GM21786 (cell line): ENCODE data around the gene SH3BGR.

ENCODE experiments used
- ATAC-seq: cut with Tn5 transposase; IDR thresholded peaks from one replicate; pipeline ENCODE4 v1.9.1; 2021; ENCODE audit not compliant: unreplicated experiment

The SH3BGR gene

DNA sequence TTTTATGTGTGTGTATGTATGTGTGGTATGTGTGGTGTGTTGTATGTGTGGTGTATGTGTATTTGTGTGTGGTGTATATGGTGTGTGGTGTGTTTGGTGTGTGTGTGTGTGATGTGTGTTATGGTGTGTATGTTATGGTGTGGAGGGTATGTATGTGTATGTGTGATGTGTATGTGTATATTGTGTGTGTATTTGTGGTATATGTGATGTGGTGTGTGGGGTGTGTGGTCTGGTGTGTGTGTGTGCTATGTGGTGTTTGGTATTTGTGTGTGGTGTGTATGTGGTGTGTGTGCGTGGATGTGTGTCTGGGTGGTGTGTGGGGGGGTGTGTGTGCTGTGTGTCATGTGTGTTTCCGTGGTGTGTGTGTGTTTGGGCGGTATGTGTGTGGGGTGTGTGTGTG is 59.3 kb downstream of the SH3BGR start:
- ATAC-seq, result no peak

GRCh38 chr21:39513735-39514134 is 62.0 kb downstream of the SH3BGR start:
- no peak for ATAC-seq

- ATAC-seq, result no peak
Observed at GRCh38 chr21:39515684-39516472, 64.1 kb downstream of the SH3BGR start.

DNA sequence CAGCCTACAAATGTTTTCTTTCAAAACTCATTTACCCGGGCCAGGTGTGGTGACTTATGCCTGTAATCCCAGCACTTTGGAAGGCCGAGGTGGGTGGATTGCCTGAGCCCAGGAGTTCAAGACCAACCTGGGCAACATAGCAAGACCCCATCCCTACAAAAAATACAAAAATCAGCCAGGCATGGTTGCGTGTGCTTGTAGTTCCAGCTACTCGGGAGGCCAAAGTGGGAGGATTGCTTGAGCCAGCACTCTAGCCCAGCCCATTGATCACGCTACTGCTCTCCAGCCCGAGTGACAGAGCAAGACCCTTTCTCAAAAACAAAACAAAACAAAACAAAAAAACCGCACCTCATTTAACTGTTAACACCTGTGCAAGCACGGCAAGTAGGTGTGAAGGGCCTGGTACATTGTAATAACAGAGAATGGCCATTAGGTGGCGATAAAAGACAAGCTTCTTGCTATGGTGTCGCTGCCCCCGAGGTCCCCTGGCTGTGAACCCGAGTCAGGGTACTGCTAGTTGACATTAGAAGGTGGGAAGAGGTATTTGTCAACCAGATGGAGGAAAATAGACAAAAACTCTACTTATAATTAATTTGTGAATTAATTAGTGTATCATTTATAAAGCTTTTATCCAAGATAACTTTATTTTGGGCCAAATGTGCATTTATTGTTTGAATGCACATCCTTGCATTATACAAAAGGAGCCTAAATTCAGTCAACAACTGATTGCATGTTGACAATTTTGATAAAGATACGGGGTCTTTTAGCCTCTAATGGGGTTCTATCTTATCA is 66.5 kb downstream of the SH3BGR start:
- peak; percentile 78 for ATAC-seq

DNA sequence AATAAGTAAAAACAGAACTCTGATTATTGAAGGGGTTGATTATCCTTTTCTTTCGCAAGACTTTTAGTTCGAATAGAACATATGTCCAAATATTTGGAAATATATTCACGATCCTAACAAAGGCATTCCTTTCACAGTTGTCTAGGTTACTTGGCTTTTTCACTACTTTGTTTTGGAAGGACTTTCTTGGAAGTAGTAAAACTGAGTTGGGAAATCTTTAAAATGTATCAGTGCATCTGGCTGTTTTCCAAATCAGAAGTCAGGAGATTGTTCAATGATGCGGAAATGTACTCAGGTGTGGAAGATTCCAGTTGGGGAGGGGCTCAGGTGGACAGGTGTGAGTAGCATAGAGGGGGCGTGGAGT is 67.1 kb downstream of the SH3BGR start:
- ATAC-seq, result no peak

GRCh38 chr21:39519835-39520234 is 68.1 kb downstream of the SH3BGR start:
- ATAC-seq, result no peak

DNA sequence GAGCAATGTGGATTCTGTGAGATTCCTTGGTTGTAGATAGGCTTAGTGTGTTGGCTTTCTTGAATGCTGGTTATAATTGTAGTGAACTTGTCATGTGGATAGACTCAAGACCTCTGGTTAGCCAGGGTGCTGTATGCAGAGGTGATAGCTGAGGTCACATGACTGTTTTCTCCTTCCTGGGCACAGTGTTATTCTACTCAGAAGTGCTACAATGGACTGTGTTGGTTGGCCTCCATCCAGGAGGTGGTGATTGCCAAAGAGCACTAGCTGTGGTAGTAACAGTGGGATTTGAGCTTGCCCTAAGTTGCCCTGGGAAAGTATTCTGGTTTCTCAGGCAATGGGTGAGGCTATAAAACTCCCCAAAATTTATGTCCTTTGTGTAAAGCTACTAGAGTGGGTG is 71.6 kb downstream of the SH3BGR start:
- no peak for ATAC-seq

GRCh38 chr21:39523915-39524314 is 72.1 kb downstream of the SH3BGR start:
- ATAC-seq, result no peak

GRCh38 chr21:39525129-39525528 is 73.4 kb downstream of the SH3BGR start:
- no peak for ATAC-seq

GRCh38 chr21:39525601-39526000 is 73.8 kb downstream of the SH3BGR start:
- no peak for ATAC-seq

GRCh38 chr21:39527067-39527595 is 75.4 kb downstream of the SH3BGR start:
- no peak for ATAC-seq

DNA sequence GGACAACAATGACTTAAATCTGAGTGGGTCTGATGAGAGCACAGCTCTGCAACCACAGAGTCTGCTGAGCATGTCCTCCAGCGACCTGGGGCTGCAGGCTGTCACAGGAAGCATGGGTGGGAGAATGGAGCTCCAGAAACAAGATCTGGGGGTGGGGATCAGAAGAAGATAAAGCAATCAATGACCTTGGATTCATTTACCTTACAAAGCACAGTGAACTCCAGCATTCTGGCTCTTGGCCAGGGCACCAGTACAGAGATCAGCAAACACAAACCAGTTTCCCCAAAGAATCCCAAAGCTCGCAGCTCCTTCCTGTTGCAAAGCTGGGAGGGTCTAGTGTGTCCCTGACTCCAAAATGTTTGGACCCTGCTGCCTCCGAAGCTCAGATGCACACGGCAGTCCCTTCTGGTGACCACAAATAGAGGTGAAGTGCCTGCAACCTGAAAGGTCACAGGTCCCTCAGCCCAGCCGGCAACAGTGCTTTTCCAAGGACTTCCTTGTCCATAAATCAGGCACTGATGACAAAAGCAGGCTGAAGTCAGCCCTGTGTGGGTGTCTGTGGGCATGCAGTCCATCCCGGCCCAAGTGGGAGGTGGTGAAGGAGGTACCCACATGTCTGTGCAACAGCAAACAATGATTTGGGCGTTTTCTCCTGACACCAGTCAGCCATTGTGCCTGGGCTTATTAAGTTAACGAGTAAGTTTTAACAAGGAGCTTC is 76.1 kb downstream of the SH3BGR start:
- ATAC-seq, result no peak

- ATAC-seq, result no peak
Observed at GRCh38 chr21:39529026-39529425, 77.3 kb downstream of the SH3BGR start.

DNA sequence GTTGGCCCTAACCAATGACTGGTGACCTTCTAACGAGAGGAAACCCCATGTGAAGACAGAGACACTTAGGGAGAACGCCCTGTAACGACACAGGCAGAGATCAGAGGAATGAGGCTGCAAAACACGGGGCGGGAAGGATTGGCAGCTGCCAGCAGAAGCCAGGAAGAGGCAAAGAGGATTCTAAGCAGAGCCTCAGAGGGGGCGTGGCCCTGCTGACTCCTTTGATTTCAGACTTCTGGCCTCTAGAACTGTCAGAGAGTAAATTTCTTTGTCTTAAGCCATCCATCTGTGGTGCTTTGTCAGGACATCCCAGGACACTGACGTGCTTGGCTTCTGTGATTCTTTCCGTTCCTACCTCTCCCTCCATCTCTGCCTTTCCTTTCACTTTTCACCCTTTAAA is 79.3 kb downstream of the SH3BGR start:
- ATAC-seq, result no peak

DNA sequence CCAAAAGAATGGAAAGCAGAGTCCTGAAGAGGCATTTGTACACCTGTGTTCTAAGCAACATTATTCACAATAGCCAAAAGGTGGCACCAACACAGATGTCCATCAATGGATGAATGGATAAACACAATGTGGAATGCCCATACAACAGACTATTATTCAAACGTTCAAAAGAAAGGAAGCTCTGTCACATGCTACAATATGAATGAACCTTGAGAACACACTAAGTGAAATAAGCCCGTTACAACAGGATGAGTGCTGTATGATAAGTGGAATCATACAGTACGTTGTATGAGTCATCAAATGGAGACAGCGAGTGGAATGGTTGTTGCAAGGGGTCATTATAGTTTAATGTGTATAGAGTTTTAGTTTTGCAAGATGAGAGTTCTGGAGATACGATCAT is 80.1 kb downstream of the SH3BGR start:
- ATAC-seq, result no peak

- ATAC-seq, result no peak
Observed at GRCh38 chr21:39533545-39534380, 82.0 kb downstream of the SH3BGR start.

DNA sequence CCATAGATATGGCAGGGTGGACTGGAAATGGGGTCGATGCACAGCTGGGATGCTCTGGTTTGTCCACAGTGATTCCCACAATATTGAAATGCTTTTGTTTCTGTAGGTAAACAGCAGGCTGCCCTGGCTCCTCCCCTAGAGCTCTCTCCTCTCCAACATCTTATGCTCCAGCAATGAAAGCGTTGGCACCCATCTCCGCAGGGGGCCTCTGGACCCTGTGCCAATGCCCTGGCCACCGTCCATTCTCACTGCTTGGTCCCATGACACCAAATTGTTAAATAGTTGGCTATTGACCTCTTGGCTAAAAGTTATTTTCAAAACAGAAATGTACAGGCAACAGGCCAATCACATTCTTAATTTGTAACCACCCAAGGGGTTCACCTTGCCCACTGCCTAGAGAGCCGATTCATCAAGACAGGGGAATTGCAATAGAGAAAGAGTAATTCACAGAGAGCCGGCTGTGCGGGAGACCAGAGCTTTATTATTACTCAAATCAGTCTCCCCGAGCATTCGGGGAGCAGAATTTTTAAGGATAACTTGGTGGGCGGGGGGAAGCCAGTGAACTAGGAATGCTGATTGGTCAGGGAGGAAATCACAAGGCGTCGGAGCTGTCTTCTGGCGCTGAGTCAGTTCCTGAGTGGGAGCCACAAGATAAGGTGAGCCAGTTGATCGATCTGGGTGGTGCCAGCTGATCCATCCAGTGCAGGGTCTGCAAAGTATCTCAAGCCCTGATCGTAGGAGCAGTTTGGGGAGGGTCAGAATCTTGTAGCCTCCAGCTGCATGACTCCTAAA is 84.1 kb downstream of the SH3BGR start:
- no peak for ATAC-seq

GRCh38 chr21:39536835-39537234 is 85.1 kb downstream of the SH3BGR start:
- ATAC-seq, result no peak

GRCh38 chr21:39537571-39537970 is 85.8 kb downstream of the SH3BGR start:
- ATAC-seq, result no peak
